Prostate gland (tissue), 2 donors: ENCODE measurements around the gene INCA1. TPM values are rescaled to one million over a fixed set of nuclear protein-coding genes. Genes with fewer than 3 reads are reported as not detected.

ENCODE experiments used
- DNase-seq: peaks from one replicate; pipeline ENCODE4 v3.0.0-alpha.2; 2019; ENCODE audit warnings: low spot score
- H3K27ac ChIP-seq, 2 donors: fragments of 200-600 bp; sonication (generic); 2 replicates each; pipeline ENCODE4 v1.5.1; 2017 to 2019
- H3K27me3 ChIP-seq: fragments of 200-600 bp; sonication (generic); replicated peaks from 2 replicates; pipeline ENCODE4 v1.5.1; 2019; ENCODE audit not compliant: insufficient read depth
- H3K36me3 ChIP-seq, 2 donors: fragments of 200-600 bp; sonication (generic); 1 replicate in 1 of 2; 2 replicates in 1 of 2; pipeline versions ENCODE4 v1.5.1 to v1.8.1; 2017 to 2019
- H3K4me1 ChIP-seq: fragments of 200-600 bp; sonication (generic); replicated peaks from 2 replicates; pipeline ENCODE4 v1.5.1; 2019
- H3K4me3 ChIP-seq, 2 donors: fragments of 200-600 bp; sonication (generic); 2 replicates each; pipeline ENCODE4 v1.5.1; 2017 to 2019
- H3K9me3 ChIP-seq: fragments of 200-600 bp; sonication (generic); 2 replicates; pipeline ENCODE4 v1.5.1; 2017
- POLR2A ChIP-seq: fragments of 450-650 bp; IDR thresholded peaks from one replicate; pipeline ENCODE4 v1.6.1; 2016; ENCODE audit warnings: antibody characterized with exemption, mild to moderate bottlenecking
- POLR2AphosphoS5 ChIP-seq: sonication (generic); formaldehyde crosslinking; IDR thresholded peaks from one replicate; pipeline ENCODE4 v1.6.1; 2017; ENCODE audit warnings: antibody characterized with exemption
- WGBS: methylation state at CpG from one replicate; pipeline ENCODE4 v1.1.5; 2018; 5-methylcytosine and 5-hydroxymethylcytosine counted together
- intact Hi-C: fragments of 100-400 bp; cut with DNase I; formaldehyde crosslinking; loops from one replicate; pipeline ENCODE4 v1.14.2; 2022
- total RNA-seq, 2 donors: library from RNA; depleted of rRNA; stranded (reverse); fragments of >200 nt; gene quantifications; one replicate each; pipeline ENCODE4 v1.1.0, GENCODE V29; 2016
- TF ChIP-seq, protein P1 (sequence below), 4 experiments: fragments of 200-600 bp in 2 of 4; fragments of 450-650 bp in 2 of 4; sonication (generic) in 2 of 4; IDR thresholded peaks; 1 replicate in 3 of 4; 2 replicates in 1 of 4; pipeline ENCODE4 v1.5.1; 2016 to 2019; ENCODE audit warnings: antibody characterized with exemption in 4 of 4, mild to moderate bottlenecking in 2 of 4, moderate library complexity in 2 of 4

Gene INCA1
- total RNA-seq, 2 donors from 2014 or later: 2.5 to 8.4 TPM

- TF ChIP-seq, protein P1, sequence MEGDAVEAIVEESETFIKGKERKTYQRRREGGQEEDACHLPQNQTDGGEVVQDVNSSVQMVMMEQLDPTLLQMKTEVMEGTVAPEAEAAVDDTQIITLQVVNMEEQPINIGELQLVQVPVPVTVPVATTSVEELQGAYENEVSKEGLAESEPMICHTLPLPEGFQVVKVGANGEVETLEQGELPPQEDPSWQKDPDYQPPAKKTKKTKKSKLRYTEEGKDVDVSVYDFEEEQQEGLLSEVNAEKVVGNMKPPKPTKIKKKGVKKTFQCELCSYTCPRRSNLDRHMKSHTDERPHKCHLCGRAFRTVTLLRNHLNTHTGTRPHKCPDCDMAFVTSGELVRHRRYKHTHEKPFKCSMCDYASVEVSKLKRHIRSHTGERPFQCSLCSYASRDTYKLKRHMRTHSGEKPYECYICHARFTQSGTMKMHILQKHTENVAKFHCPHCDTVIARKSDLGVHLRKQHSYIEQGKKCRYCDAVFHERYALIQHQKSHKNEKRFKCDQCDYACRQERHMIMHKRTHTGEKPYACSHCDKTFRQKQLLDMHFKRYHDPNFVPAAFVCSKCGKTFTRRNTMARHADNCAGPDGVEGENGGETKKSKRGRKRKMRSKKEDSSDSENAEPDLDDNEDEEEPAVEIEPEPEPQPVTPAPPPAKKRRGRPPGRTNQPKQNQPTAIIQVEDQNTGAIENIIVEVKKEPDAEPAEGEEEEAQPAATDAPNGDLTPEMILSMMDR (IDR thresholded peaks at IDR 0.05): no peak
- TF ChIP-seq POLR2AphosphoS5: no peak
- H3K4me3 ChIP-seq: no peak overlapping the region
- no peak for DNase-seq
- intact Hi-C loops: loop anchor here (5.0 kb wide), 1 partner anchor 41 kb away; the partner anchor contains the start of gene CAMTA2
- no peaks in the 10 kb centered on the region for H3K27me3 ChIP-seq
- H3K27ac ChIP-seq: peak overlapping the region; percentile 8 to 96
- H3K36me3 ChIP-seq: peaks cover 0 to 5% of the 10 kb centered on the region in 2 donors
- 26% methylated on average over 4 of the region's 4 CpGs for WGBS
- H3K9me3 ChIP-seq: no peaks in the 10 kb centered on the region
- H3K4me1 ChIP-seq: peaks cover 20% of the 10 kb centered on the region
Measured at GRCh38 chr17:4945944-4946280, 51.4 kb downstream of the INCA1 start.

GRCh38 chr17:4945176-4945943 is 52.0 kb downstream of the INCA1 start:
- TF ChIP-seq POLR2AphosphoS5 (peak; percentile 45), POLR2A (no peak)
- TF ChIP-seq, protein P1 (IDR thresholded peaks at IDR 0.05): no peak
- 34% methylated on average over 7 of the region's 7 CpGs for WGBS
- H3K4me1 ChIP-seq: peaks cover 20% of the 10 kb centered on the region
- intact Hi-C loops: loop anchor here (5.0 kb wide), 1 partner anchor 42 kb away; the partner anchor contains the start of gene CAMTA2
- no peaks in the 10 kb centered on the region for H3K9me3 ChIP-seq
- H3K4me3 ChIP-seq: no peak overlapping the region
- H3K27me3 ChIP-seq: no peaks in the 10 kb centered on the region
- peak overlapping the region; percentile 8 to 96 for H3K27ac ChIP-seq
- peaks cover 0 to 5% of the 10 kb centered on the region in 2 donors for H3K36me3 ChIP-seq
- DNase-seq: peak; percentile 47

GRCh38 chr17:4944554-4945175 is 52.7 kb downstream of the INCA1 start:
- H3K9me3 ChIP-seq: no peaks in the 10 kb centered on the region
- DNase-seq: no peak
- H3K4me3 ChIP-seq: no peak overlapping the region
- intact Hi-C loops: loop anchor here (5.0 kb wide), 1 partner anchor 43 kb away; the partner anchor contains the start of gene CAMTA2
- peaks cover 20% of the 10 kb centered on the region for H3K4me1 ChIP-seq
- WGBS: 53% methylated on average over 8 of the region's 8 CpGs
- peaks cover 0 to 5% of the 10 kb centered on the region in 2 donors for H3K36me3 ChIP-seq
- H3K27ac ChIP-seq: peak overlapping the region in 1 of 2 donors; percentile 96
- TF ChIP-seq POLR2AphosphoS5 (no peak), POLR2A (no peak)
- TF ChIP-seq, protein P1 (IDR thresholded peaks at IDR 0.05): no peak
- H3K27me3 ChIP-seq: no peaks in the 10 kb centered on the region

DNA sequence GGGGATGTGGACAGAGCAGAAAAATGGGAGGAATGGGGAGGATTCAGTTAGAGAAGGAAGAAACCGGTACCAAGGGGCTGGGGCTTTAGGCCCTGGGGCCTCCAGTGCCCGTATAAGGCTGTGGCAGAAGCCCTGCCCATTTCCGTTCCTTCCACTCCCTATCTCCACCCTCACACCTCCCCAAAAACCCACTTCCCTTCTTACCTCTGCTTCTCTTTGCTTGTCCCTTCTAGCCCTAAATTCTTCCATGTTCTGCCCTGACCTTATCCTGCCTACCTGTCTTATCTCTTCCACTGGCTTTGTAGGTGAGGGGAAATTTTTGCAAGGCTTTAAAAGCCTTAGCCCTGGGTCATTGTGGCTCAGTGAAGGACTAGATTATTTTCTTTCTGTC is 53.2 kb downstream of the INCA1 start:
- Histone ChIP-seq H3K4me1 (peaks cover 20% of the 10 kb centered on the region), H3K27ac (no peak overlapping the region), H3K9me3 (no peaks in the 10 kb centered on the region), H3K27me3 (no peaks in the 10 kb centered on the region), H3K4me3 (no peak overlapping the region), H3K36me3 (peaks cover 0 to 5% of the 10 kb centered on the region in 2 donors)
- no peak for DNase-seq
- intact Hi-C loops: no loop called here
- 32% methylated on average over 3 of the region's 3 CpGs for WGBS
- TF ChIP-seq, protein P1 (IDR thresholded peaks at IDR 0.05): no peak
- TF ChIP-seq POLR2A: no peak
